Stimulated activated CD4-positive, alpha-beta T cell treated with anti-CD3 and anti-CD28 coated beads, Interleukin-12 subunit alpha, Interleukin-12 subunit beta, amount 100 ng/mL, for 24 hours (primary cell): ENCODE data around the gene IRAK2.

Source experiments
- DNase-seq, 2 experiments: peaks; one replicate each; pipeline ENCODE4 v3.0.0-alpha.2; 2020; ENCODE audit warnings: low read depth in 2 of 2

Gene IRAK2

GRCh38 chr3:10224794-10225665 lies 60.3 kb downstream of the IRAK2 start:
- peak; percentile 28 to 69 for DNase-seq

DNA sequence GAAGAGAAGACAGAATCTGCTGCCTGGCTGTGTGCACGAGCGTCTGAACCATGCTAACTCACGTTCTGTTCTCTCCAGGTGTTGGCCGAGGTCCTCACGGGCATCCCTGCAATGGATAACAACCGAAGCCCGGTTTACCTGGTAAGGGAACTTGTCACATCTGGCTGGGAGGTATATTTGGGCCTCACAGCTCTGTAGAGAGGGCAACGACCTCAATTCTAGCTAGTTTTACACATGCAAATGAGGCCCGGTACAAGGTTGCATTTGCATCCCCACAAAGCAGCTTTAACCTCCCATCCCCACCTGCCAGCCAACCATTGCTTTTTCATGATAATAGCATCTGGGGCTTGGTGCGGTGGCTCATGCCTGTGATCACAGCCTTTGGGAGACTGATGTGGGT lies 61.6 kb downstream of the IRAK2 start:
- no peak for DNase-seq

GRCh38 chr3:10228248-10228950 lies 63.7 kb downstream of the IRAK2 start:
- peak in 1 of 2 experiments; percentile 41 for DNase-seq

- no peak for DNase-seq
These were observed 64.9 kb downstream of the IRAK2 start for GRCh38 chr3:10229576-10229975.

- no peak for DNase-seq
These were observed 67.4 kb downstream of the IRAK2 start for GRCh38 chr3:10232137-10232536.

DNA sequence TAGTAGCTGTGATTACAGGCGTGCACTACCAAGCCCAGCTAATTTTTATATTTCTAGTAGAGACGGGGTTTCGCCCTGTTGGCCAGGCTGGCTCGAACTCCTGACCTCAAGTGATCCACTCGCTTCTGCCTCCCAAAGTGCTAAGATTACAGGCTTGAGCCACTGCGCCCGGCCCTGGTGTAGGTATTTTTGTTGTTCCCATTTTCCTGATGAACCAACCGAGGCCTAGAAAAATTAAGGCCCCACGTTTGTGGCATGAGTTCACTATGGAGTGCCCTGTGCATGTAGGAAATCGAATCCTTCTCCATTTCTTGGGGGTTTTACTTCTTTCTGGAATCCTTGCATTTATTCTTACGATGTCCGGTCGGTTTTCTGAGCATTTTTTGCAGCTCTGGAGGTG lies 69.3 kb downstream of the IRAK2 start:
- no peak for DNase-seq

- no peak for DNase-seq
These were observed 70.0 kb downstream of the IRAK2 start for GRCh38 chr3:10234526-10235230.

DNA sequence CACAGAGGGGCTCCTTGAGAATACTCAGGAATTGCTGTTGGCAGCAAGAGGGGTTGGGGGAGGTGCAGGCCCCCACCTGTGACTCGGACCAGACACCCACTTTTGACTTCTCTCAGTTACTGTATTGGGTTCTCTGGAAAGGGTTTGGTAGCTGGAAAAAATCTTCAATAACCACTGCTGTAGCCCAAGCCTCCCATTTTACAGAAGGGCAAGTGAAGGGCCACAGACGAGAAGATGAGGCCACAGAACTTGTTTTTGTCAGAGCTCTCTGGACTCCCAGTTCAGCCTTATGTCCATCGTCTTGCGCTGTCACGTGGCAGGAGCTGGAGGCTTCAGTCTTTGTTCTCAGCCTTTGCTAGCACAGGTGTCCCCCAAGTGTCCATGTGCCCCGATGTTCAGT lies 70.8 kb downstream of the IRAK2 start:
- DNase-seq = no peak

DNA sequence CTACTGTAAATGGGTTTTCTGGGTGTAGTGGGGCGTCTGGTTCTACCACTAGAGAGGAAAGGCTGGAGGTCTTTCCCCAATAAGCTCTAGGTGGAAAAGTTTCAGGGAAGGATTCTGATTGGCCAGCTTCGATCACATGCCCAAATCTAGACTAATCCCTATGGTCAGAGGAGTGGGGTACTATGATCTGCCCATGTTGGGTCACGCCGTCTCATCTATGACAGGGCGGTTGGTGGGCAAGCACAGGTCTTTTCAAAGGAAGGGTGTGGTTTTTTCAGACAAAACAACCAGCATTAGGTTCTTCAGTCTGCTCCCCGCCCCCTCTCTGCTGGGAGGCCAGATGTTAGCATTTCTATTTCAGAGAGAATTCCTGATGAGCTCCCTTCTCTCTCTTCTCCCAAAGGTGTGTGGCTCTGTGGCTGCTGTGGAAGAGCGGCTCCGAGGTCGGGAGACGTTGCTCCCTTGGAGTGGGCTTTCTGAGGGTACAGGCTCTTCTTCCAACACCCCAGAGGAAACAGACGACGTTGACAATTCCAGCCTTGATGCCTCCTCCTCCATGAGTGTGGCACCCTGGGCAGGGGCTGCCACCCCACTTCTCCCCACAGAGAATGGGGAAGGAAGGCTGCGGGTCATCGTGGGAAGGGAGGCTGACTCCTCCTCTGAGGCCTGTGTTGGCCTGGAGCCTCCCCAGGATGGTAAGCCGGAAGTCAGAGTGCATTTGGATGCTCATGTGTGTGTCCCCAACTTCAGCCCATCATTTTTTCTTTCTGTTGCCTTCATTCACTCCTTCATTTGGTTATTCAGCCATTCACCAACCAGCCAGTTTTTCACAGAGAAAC lies 73.8 kb downstream of the IRAK2 start:
- DNase-seq = peak in 1 of 2 experiments; percentile 10

DNA sequence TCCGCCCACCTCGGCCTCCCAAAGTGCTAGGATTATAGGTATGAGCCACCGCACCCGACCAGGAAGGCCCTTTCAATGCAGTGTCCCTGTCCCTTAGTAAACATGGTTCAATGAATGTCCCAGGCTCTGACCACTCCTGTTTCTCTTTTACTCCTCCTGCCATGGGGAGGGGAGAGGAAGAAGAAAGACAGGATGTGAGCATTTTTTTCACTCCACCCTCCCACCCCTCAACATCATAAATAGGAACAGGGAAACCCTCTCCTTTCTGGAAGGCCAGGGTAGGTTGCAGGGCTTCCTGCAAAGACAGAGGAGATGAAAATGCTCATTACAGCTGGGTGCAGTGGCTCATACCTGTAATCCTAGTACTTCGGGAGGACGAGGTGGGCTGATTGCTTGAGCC lies 76.1 kb downstream of the IRAK2 start:
- DNase-seq = no peak

DNA sequence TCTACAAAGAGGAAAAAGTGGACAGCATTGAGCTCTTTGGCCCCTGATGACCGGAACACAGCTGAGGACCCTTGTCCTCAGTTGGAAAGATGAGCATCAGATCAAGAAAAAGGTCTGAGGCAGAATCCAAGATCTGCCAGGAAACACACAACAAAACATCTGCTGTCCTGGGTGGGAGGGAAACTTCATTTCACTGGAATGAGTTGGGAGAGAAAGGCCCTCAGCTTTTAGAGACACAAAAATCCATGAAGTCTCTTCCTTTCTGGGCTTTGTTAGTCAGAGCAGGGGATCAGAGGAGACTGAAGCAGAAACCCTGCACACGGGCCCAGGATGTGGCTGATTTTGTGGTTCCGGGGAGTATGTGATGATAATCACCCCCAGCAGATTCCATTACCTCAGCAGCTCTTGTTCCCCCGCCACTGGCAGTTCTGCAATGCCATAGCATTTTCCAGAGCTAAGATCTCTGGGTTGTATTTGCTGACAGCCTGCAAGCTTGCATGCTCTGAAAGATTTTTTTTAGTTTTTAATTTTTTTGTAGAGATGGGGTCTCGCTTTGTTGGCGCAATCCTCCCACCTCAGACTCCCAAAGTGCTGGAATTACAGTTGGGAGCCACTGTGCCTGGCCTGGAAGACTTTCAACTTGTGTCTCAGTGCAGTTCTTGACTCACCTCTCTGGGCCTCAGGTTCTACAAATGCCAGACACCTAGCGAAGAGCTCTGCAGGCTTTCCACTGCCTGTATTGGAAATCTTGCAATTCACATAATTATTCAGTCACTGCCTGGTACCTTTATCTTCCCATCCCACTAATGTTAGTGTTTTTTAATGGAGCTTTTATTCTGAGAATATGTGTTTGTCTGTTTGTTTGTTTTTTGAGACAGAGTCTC lies 77.7 kb downstream of the IRAK2 start:
- DNase-seq = peak; percentile 52 to 72

GRCh38 chr3:10244009-10244408 lies 79.3 kb downstream of the IRAK2 start:
- DNase-seq = no peak

DNA sequence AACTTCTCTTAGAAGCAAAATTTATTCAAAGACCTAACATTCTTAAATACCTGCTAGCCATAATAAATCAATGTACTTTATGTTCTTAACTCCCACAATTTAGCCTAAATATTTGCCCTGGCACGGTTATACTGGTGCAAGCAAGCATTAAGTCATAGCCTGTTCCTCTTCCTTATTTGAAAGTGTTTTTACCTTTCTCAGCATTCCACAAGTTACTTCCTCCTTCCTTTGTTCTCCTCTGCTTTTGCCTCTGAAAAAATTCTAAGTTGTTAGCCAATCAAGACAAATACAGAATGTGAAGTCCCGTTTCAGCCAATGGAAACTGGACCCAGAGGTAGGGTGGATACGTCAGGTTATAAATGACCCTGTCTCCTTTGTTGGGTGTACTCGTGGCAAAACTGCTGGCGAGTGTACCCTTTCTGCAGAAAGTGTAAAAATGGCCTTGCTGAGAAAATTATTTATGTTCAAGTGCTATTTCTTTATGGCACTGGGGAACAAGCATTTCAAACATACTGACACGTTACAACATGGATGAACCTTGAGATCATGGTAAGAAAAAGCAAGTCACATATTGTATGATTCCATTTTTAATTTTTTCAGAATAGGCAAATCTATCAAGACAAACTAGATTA lies 80.5 kb downstream of the IRAK2 start:
- DNase-seq = no peak

DNA sequence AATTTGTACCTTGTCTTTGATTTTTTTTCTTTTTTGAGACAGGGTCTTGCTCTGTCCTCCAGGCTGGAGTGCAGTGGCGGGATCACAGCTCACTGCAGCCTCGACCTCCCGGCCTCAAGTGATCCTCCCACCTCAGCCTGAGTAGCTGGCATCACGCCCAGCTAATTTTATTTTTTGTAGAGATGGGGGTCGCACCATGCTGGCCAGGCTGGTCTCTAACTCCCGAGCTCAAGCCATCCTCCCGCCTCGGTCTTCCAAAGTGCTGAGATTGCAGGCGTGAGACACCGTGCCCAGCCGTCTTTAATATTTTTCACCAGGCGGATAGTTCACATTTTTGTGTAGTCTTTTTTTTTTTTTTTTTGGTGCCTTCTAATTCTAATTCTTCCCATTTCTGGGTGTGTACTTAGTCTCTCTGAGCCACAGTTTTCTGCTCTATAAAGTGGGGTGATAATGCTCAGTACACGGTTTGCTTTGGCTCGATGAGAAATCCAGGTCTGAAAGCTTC lies 83.0 kb downstream of the IRAK2 start:
- no peak for DNase-seq

DNA sequence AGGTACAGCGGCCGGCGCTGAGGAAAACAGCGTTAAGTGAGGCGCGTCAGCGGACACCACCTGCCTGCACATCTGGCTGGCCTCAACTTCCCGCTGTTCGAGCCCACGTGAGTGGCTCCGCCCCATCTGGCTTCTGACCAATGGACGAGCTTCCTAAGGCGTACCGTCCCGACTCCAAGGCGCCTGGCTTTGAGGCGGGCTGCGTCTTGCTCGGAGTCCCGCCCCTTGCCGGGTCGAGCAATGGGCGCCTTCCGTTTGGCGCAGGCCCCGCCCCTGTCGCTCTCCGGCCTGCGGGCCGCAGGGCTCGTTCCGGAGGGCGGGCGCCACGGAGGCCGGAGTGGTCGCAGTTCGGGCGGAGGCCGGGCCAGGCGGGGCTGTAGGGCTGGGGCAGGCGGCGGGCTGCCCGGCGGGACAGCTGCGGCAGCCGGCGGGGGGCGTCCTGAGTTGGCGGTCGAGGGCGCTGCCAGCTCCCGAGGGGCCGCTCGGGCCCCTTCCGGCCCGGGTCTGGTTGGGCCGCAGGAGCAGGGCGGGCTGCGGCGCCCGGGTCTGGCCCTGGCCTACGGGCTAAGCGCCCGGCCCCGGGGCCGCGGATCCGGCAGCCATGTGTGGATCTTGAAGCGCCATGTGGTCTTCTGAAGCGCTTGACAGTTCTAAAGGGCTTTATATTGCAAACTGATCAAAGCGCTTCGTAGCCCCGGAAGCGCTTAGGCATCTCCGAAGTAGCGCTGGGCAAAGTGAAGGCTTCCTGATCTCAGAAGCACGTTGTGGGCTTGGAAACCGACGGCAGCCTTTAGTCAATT lies 83.7 kb downstream of the IRAK2 start, which contains the start of gene TATDN2:
Gene TATDN2, plus strand, starts transcription at position 276 of the 800 bp plus-strand sequence. CDS start 742 bp downstream, outside the sequence.
- peak; percentile 86 to 93 for DNase-seq

DNA sequence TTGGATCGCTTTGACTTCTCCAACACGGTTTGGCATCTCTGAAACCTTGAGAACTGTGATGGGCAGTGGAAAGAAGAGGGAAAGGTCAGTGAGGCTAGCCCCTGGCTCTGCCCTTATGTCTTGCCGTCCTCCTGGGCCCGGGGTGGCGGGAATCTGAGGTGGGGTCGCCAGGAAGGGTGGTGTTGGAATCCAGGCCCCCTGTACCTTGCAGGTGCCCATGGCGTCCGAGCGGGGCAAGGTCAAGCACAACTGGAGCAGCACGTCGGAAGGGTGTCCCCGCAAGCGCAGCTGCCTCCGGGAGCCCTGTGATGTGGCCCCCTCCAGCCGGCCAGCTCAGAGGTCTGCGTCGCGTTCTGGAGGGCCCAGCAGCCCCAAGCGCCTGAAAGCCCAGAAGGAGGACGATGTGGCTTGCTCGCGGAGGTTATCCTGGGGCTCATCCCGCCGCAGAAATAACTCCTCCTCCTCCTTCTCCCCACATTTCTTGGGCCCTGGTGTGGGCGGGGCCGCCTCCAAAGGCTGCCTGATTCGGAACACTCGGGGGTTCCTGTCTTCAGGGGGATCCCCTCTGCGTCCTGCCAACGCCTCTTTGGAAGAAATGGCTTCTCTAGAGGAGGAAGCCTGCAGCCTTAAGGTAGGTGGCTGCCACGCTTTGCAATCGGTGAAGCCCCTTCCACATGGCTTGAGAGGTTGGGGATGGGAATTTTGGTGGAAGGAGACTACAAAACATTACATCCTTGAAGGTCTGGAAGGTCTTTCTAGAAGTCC lies 84.4 kb downstream of the IRAK2 start:
- DNase-seq = peak; percentile 35 to 79

GRCh38 chr3:10249833-10250232 lies 85.1 kb downstream of the IRAK2 start:
- DNase-seq = no peak

DNA sequence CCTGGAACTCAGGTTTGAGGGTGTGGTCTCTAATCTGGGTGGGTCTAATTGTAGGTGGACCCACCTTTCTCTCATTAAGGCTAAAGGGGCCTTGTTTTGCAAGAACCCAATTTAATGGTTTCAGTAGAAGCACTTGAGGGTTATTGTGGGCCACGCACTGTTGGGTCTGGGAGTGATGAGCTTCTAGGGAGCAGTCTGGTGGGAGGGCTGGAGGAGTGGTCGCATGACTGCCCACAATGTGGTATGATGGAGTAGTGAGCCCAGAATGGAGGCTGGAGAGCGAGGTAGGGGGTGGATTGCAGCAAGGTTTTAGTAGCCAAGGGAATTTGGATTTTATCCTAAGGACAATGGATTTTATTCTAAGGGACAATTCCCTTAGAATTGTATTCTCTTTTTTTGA lies 86.3 kb downstream of the IRAK2 start:
- no peak for DNase-seq
